Measurements from ENCODE around the gene DTNB.

DTNB gene

GRCh38 chr2:25378731-25379490 is 294.5 kb downstream of the DTNB start:
- peaks cover 59% of the 10 kb centered on the region for H3K4me1 Mint-ChIP-seq
- H3K27ac Mint-ChIP-seq = peak overlapping the region; percentile 96
- H3K9me3 Mint-ChIP-seq = no peaks in the 10 kb centered on the region
- no peak for ATAC-seq
- H3K36me3 Mint-ChIP-seq = no peaks in the 10 kb centered on the region
- H3K4me3 Mint-ChIP-seq = no peak overlapping the region
- H3K27me3 Mint-ChIP-seq = no peaks in the 10 kb centered on the region

- no peak for ATAC-seq
- H3K9me3 Mint-ChIP-seq = no peaks in the 10 kb centered on the region
- H3K27ac Mint-ChIP-seq = peak overlapping the region; percentile 96
- peak overlapping the region; percentile 40 for H3K4me3 Mint-ChIP-seq
- H3K27me3 Mint-ChIP-seq = no peaks in the 10 kb centered on the region
- H3K4me1 Mint-ChIP-seq = peaks cover 59% of the 10 kb centered on the region
- no peaks in the 10 kb centered on the region for H3K36me3 Mint-ChIP-seq
Measured at GRCh38 chr2:25377822-25378421, 295.5 kb downstream of the DTNB start.

- peak overlapping the region; percentile 54 for H3K4me3 Mint-ChIP-seq
Measured at GRCh38 chr2:25376750-25377621, 296.4 kb downstream of the DTNB start.

GRCh38 chr2:25375989-25376545 is 297.3 kb downstream of the DTNB start:
- ATAC-seq = no peak
- Mint-ChIP-seq H3K4me1 (peaks cover 49% of the 10 kb centered on the region), H3K27me3 (no peaks in the 10 kb centered on the region), H3K27ac (peak overlapping the region; percentile 96), H3K36me3 (no peaks in the 10 kb centered on the region), H3K9me3 (no peaks in the 10 kb centered on the region), H3K4me3 (peak overlapping the region; percentile 65)

More at GRCh38 chr2:25376750-25377621, 296.4 kb downstream of the DTNB start:
- H3K36me3 Mint-ChIP-seq = no peaks in the 10 kb centered on the region
- no peaks in the 10 kb centered on the region for H3K9me3 Mint-ChIP-seq
- H3K27ac Mint-ChIP-seq = peak overlapping the region; percentile 96
- peak; percentile 99 for ATAC-seq
- no peaks in the 10 kb centered on the region for H3K27me3 Mint-ChIP-seq
- peaks cover 56% of the 10 kb centered on the region for H3K4me1 Mint-ChIP-seq

- Mint-ChIP-seq H3K36me3 (no peaks in the 10 kb centered on the region), H3K27me3 (no peaks in the 10 kb centered on the region), H3K9me3 (no peaks in the 10 kb centered on the region), H3K4me1 (peaks cover 44% of the 10 kb centered on the region), H3K4me3 (no peak overlapping the region), H3K27ac (peak overlapping the region; percentile 96)
- ATAC-seq = no peak
Measured at GRCh38 chr2:25375371-25375988, 297.9 kb downstream of the DTNB start.

- H3K36me3 Mint-ChIP-seq = no peaks in the 10 kb centered on the region
- no peak for ATAC-seq
- no peaks in the 10 kb centered on the region for H3K9me3 Mint-ChIP-seq
- no peak overlapping the region for H3K4me3 Mint-ChIP-seq
- peak overlapping the region; percentile 36 for H3K27ac Mint-ChIP-seq
- H3K4me1 Mint-ChIP-seq = peaks cover 40% of the 10 kb centered on the region
- no peaks in the 10 kb centered on the region for H3K27me3 Mint-ChIP-seq
Measured at GRCh38 chr2:25374827-25375226, 298.6 kb downstream of the DTNB start.

GRCh38 chr2:25374411-25374810 is 299.0 kb downstream of the DTNB start:
- Mint-ChIP-seq H3K36me3 (no peaks in the 10 kb centered on the region), H3K4me3 (no peak overlapping the region), H3K27me3 (no peaks in the 10 kb centered on the region), H3K9me3 (no peaks in the 10 kb centered on the region), H3K4me1 (peaks cover 36% of the 10 kb centered on the region), H3K27ac (peak overlapping the region; percentile 36)
- ATAC-seq = no peak

GRCh38 chr2:25373269-25373981 is 300.0 kb downstream of the DTNB start:
- no peaks in the 10 kb centered on the region for H3K36me3 Mint-ChIP-seq
- no peaks in the 10 kb centered on the region for H3K27me3 Mint-ChIP-seq
- H3K4me3 Mint-ChIP-seq = no peak overlapping the region
- peak overlapping the region; percentile 6 for H3K27ac Mint-ChIP-seq
- no peaks in the 10 kb centered on the region for H3K9me3 Mint-ChIP-seq
- no peak for ATAC-seq
- peaks cover 26% of the 10 kb centered on the region for H3K4me1 Mint-ChIP-seq

GRCh38 chr2:25372405-25373268 is 300.7 kb downstream of the DTNB start:
- Mint-ChIP-seq H3K9me3 (no peaks in the 10 kb centered on the region), H3K27me3 (no peaks in the 10 kb centered on the region), H3K4me1 (peaks cover 18% of the 10 kb centered on the region), H3K4me3 (no peak overlapping the region), H3K27ac (peak overlapping the region; percentile 6), H3K36me3 (no peaks in the 10 kb centered on the region)
- no peak for ATAC-seq

GRCh38 chr2:25371253-25372241 is 301.8 kb downstream of the DTNB start:
- Mint-ChIP-seq H3K4me1 (peaks cover 12% of the 10 kb centered on the region), H3K36me3 (no peaks in the 10 kb centered on the region), H3K27me3 (no peaks in the 10 kb centered on the region), H3K4me3 (no peak overlapping the region), H3K27ac (peak overlapping the region; percentile 6), H3K9me3 (no peaks in the 10 kb centered on the region)
- ATAC-seq = no peak

- ATAC-seq = no peak
- H3K4me3 Mint-ChIP-seq = no peak overlapping the region
- H3K27ac Mint-ChIP-seq = peak overlapping the region; percentile 7
- H3K27me3 Mint-ChIP-seq = no peaks in the 10 kb centered on the region
- H3K9me3 Mint-ChIP-seq = no peaks in the 10 kb centered on the region
- H3K4me1 Mint-ChIP-seq = peaks cover 6% of the 10 kb centered on the region
- H3K36me3 Mint-ChIP-seq = no peaks in the 10 kb centered on the region
Measured at GRCh38 chr2:25369876-25370275, 303.5 kb downstream of the DTNB start.

GRCh38 chr2:25369439-25369838 is 303.9 kb downstream of the DTNB start:
- Mint-ChIP-seq H3K4me1 (peaks cover 7% of the 10 kb centered on the region), H3K27me3 (no peaks in the 10 kb centered on the region), H3K4me3 (no peak overlapping the region), H3K36me3 (no peaks in the 10 kb centered on the region), H3K27ac (peak overlapping the region; percentile 7), H3K9me3 (no peaks in the 10 kb centered on the region)
- ATAC-seq = no peak

GRCh38 chr2:25368660-25369059 is 304.7 kb downstream of the DTNB start:
- peak overlapping the region; percentile 7 for H3K27ac Mint-ChIP-seq
- H3K27me3 Mint-ChIP-seq = no peaks in the 10 kb centered on the region
- H3K4me1 Mint-ChIP-seq = peaks cover 15% of the 10 kb centered on the region
- no peak overlapping the region for H3K4me3 Mint-ChIP-seq
- ATAC-seq = no peak
- no peaks in the 10 kb centered on the region for H3K36me3 Mint-ChIP-seq
- no peaks in the 10 kb centered on the region for H3K9me3 Mint-ChIP-seq
